ENCODE measurements around the gene SYT9. TPM values are rescaled to one million over a fixed set of nuclear protein-coding genes. Genes with fewer than 3 reads are reported as not detected.

The SYT9 gene
- total RNA-seq (ENCODE audit: low replicate concordance): 0.09 TPM in 1 of 2 replicates, not detected in the other

GRCh38 chr11:7251836-7252682, at the start of gene SYT9:
TSS of gene SYT9 (plus strand) at chr11:7251904. CDS start at chr11:7252187, 283 bp downstream.
- DNase-seq (ENCODE audit: low read depth): peak; percentile 15
- TF ChIP-seq CTCF (IDR thresholded peaks at IDR 0.05; ENCODE audit: insufficient read depth, low read length): no peak
- peak within 1 kb of the TSS; percentile 56 for H3K4me3 ChIP-seq (ENCODE audit: low read depth, low read length)

- TF ChIP-seq CTCF (IDR thresholded peaks at IDR 0.05; ENCODE audit: insufficient read depth, low read length): no peak
- H3K4me3 ChIP-seq (ENCODE audit: low read depth, low read length): no peak overlapping the region
- no peak for DNase-seq (ENCODE audit: low read depth)
These were observed 49.3 kb upstream of the SYT9 start for GRCh38 chr11:7202412-7202811.

- H3K4me3 ChIP-seq (ENCODE audit: low read depth, low read length): no peak overlapping the region
- TF ChIP-seq CTCF (IDR thresholded peaks at IDR 0.05; ENCODE audit: insufficient read depth, low read length): no peak
- peak; percentile 23 for DNase-seq (ENCODE audit: low read depth)
These were observed 46.9 kb upstream of the SYT9 start for GRCh38 chr11:7204778-7205177.

GRCh38 chr11:7208391-7208790, 43.3 kb upstream of the SYT9 start:
- no peak overlapping the region for H3K4me3 ChIP-seq (ENCODE audit: low read depth, low read length)
- DNase-seq (ENCODE audit: low read depth): no peak
- no peak for TF ChIP-seq CTCF (IDR thresholded peaks at IDR 0.05; ENCODE audit: insufficient read depth, low read length)

GRCh38 chr11:7219491-7219890, 32.2 kb upstream of the SYT9 start:
- no peak for TF ChIP-seq CTCF (IDR thresholded peaks at IDR 0.05; ENCODE audit: insufficient read depth, low read length)
- no peak overlapping the region for H3K4me3 ChIP-seq (ENCODE audit: low read depth, low read length)
- no peak for DNase-seq (ENCODE audit: low read depth)

- TF ChIP-seq CTCF (IDR thresholded peaks at IDR 0.05; ENCODE audit: insufficient read depth, low read length): no peak
- no peak overlapping the region for H3K4me3 ChIP-seq (ENCODE audit: low read depth, low read length)
- DNase-seq (ENCODE audit: low read depth): no peak
These were observed 31.1 kb upstream of the SYT9 start for GRCh38 chr11:7220636-7221035.

Data from fibroblast of the aortic adventitia (primary cell).